T follicular helper cell (primary cell): Measurements from ENCODE around the gene DNER.

ENCODE experiments used
- DNase-seq: peaks from one replicate; pipeline ENCODE4 v3.0.0-alpha.2; 2020; ENCODE audit warnings: low read depth

Gene DNER

DNA sequence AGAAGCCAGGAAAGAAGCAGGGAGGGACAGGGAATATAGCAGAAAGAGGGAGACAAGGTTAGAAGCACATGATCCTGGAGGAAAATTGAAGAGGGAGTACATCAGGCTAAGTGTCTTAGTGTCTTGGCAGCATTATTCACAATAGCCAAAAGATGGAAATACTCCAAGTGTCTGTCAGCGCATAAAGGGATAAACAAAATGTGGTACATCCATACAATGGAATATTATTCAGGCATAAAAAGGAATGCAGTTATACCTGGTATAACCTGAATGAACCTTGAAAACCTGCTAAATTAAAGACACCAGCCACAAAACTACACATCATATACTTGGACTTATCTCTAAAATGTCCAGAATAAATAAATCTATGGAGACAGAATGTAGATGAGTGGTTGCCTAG is 224.2 kb downstream of the DNER start:
- no peak for DNase-seq

DNA sequence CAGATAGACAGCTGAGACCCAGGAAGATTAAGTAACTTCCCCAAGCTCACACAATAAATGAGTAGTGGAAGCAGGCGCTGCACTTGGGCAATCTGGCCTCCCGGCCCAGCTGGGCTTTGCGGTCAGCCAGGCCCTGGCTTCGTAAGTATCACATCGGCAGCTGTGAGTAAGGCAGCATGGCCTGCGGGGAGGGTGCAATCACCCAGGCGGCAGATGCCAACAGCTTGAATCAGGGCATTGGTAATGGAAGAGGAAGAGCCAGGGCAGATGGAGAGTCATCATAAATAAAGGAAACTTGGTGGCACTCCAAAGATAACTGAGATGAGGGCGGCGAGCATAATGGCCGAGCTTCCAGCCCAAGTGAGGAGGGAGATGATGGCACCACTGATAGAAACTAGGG is 225.3 kb downstream of the DNER start:
- no peak for DNase-seq

DNA sequence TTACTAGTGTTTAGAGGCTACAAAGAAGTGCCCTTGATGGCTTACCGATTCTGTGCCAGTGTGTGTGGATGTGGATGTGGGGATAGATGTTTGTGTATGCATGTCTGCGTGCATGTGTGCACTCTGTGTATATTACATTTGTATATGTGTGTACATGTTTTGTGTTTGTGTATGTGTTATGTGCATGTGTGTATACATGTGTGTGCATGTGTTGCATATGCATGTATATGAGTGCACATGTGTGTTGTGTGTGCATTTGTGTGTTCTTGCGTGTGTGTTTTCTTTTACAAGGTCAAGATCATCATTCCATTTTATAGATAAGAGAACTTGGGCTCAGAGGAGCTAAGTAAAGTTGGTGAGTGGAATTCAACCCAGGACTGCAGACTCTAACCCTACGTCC is 226.1 kb downstream of the DNER start:
- DNase-seq: no peak

DNA sequence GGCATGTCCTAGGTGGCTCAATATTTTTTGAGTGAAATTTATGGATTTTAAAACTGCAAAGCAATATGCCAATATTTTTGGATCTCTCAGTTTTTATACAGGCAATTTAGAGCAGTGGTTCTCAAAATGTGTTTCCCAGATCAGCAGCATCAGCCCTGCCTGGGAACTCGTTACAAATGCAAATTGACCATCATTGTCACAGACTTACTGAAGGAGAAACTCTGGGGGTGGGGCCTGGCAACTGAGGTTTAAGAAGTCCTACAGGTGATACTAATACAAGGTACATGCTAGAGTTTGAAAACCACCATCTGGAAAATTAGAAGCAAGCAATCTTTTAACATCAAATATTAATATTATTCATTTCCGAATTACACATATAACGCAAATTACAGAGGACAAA is 227.7 kb downstream of the DNER start:
- DNase-seq: no peak

DNA sequence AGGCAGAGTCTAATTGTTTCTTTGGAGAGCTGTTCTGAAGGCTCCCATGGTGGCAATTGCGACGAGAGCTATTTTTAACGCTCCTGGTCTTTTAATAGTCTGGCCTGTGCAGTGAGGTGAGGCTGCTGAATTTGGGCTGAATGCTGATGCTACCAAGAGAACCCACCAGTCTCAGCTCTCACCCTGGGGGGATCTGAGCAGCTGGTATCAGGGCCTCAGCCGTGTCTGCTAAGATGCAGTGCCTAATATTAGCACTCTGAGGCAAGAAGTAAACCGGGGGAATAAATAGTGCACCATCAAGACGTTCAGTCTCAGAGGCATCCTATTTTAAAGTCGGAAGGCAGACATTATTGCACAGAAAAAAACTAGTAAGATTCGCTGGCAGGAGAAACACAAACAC is 228.5 kb downstream of the DNER start:
- no peak for DNase-seq

DNA sequence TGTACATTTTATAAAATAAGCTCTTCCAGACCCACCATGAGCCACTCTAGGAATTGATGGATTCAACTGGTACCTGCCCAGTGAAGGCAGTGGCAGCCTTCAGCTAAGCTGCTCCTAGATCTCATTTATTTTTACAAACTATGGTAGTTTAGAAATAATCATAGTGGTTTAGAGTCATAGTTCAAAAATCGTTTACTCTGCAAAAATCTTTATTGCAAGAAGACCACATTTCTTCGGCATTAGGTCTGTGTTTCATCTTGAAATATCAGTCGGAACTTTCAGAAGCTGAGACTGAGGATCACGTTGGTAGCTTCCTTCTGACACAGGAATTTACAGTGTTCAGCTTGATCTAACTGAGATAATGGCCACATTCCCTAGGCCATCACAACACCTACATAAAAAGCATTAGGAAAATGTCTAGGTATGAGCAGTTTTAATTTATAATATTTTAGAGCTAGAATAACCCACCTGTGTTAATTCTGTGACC is 237.0 kb downstream of the DNER start:
- DNase-seq: no peak

DNA sequence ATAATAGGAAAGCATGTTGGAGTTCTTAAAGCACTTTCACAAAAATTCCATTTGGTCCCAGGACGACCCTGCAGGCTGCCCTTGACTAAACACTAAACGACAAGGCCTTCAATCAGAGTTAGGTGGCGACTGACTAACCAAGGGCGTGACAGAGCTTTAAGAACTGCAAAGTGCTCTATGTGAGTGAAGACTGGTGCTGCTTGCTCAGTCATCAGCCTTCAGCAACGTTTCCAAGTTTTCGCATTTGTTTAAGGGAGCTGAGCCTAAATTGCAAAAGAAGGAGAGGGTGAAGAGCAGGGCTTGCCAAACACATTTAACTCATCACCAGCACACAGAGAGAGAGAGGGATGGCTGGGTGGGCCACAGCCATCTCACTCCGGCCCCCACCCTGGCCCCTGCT is 238.6 kb downstream of the DNER start:
- DNase-seq: no peak

DNA sequence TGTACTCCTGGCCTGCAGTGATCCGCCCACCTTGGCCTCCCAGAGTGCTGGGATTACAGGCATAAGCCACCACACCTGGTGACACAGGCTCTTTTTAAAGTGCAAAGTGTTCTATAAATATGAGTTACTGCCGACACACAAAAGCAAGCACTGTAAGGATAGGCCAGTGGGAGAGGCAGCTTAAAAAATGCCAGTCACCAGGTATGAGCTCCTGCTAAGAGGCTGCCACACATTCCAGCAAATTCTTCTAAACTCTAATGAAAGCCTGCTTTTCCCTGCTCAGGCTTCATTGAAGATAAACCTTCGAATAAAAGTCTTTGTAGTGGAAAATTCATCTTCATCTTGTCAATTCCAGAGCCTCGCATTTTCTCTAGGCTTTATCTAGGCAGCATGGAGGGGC is 240.2 kb downstream of the DNER start:
- no peak for DNase-seq

DNA sequence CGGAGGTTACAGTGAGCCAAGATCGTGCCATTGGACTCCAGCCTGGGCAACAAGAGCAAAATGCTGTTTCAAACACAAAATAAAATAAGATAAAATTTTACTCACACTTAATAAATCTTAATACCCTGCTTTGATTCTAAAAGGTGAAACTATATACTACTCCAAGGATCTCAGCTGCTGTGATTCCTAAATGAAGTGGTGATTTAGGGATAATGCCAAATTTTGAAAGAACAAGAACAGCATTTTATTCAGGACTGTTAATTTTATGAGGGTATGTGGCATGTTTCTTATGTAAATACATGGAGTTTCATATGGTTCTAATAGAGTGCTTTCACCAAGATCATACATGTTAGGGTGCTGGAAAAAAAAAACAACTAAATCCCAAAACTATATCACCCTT is 243.6 kb downstream of the DNER start:
- DNase-seq: no peak

DNA sequence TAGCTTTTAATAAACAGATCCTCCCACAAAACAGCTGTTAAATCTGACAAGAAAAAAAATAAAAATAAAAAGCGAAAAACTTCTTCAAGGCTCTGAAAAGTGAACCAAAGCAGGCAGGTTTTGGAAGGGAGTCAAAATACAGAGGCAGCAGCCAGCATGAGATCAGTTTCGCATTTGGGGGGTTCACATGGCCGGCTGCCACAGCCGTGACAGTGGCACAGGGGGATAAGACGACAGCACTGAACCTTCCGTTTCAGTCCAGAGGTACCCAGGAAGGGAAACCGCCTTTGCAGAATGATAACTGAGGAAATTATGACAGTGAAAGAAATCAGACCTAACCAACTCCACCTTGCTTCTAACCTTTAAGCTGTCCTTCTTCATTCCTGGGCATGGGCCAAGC is 246.6 kb downstream of the DNER start:
- DNase-seq: no peak

DNA sequence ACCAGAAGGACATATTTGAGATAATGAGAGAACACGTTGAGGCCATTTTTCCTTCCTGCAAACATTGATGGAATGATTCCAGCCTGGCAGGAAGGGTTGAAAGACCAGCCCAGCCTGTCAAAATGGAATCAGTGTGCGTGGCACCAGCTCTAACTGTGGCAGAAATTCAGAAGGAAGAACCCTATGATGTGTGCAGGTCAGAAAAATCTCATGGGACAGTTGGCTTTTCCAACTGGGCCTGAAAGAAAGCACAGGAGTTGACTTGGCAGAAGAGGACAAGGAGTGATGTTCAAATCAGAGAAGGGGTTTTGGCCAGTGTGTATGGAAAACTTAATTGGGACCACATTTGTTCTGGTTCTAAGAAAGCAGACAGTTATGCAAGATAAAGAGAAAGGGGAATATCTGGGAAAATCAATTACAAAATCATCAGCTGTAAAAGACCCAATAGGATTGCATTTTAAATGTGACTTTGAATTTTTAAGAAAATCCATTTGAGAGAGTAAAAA is 250.5 kb downstream of the DNER start:
- DNase-seq: no peak

DNA sequence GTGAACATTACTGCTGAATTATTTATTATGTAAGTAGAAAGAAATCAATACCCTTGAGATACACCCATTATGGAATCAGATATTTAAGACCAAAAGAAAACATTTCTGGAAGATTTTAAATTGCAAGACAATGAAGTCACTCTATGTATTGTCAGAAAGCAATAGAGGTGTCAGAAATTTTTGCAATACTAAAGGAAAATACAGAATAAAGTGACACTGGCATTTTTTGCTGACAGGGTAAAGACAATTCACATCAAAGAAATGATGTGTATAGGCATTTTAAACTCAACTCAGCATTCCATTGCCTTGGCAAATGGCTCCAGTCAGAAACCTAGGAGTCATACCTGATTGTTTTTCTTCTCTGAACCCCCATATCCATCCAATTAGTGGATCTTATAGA is 252.2 kb downstream of the DNER start:
- no peak for DNase-seq

DNA sequence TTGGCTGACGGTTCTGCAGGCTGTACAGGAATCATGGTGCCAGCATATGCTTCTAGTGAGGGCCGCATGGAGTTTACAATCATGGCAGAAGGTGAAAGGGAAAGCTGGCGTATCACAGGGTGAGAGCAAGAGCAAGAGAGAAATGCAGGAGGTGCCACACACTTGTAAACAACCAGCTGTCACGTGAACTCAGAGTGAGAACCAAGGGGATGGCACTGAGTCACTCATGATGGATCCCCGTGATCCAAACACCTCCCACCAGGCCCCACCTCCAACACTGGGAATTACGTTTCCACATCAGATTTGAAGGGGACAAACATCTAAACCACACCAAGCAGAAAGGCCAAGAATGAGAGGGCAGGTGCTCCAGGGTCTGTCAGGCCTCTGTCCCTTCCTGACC is 258.3 kb downstream of the DNER start:
- no peak for DNase-seq

DNA sequence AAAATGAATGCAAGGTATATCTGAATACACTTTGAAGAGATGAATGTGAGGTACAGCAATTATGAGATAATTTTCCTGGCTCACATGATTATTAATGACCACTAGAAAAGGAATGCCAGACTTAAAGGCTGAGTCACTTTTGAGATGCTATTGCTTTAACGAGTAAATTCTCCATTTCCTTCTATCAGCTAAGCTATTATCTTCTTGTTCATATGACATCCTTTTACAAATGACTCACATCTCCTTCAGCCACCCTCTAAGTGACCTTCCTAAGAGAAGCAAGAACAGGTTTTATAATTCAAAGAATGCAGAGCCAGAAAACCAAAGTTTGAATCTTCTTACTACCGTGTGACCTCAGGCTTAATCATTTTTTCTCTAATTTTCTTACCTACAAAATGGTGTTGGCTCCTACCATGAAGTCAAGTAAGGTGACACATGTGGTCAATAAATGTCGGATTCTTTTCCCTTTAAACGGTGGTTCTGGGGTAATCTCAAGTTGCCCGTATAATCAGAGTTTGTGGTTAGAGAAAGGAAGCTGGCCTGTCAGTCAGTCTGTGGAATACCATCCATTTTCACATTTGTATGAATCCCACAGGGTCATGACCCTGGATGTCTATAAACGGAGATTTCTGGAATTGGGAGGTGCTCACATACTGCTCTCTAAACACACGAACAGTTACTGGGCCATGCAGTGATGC is 259.3 kb downstream of the DNER start:
- no peak for DNase-seq

DNA sequence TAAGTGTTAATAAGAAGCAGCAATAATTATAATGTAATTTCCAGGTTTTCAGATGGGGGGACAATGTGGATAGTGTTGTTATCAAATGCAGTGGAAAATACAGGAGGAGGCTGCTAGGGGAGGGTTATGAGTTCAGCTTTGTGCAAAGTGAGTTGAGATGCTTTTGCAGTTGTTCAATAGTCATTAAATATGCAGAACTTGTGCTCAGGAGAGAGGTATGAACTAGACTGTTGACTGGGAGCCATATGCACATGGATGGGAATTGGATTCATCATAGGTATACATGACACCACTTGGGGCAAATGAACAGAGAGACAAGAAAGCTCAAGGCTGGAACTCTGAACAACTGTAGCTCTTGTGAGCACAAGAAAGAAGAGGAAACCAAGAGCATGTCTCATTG is 261.1 kb downstream of the DNER start:
- DNase-seq: no peak

DNA sequence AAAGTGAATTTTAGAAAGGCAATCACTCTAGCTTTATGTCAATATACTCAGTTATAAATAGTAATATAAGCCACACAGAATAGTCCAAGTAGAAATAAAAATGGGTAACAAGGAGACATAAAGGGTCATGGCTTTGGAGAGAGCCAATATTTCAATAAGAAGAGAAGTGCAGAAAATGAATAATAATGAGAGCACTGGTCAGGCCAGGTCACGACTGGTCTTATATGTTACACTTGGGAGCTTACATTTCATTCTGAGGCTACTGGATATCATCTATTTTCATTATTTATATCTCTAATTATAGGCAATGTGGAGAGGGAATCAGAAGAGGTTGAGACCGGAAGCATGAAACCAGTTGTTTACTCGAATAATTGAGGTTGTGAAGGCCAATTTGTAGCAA is 262.5 kb downstream of the DNER start:
- no peak for DNase-seq

DNA sequence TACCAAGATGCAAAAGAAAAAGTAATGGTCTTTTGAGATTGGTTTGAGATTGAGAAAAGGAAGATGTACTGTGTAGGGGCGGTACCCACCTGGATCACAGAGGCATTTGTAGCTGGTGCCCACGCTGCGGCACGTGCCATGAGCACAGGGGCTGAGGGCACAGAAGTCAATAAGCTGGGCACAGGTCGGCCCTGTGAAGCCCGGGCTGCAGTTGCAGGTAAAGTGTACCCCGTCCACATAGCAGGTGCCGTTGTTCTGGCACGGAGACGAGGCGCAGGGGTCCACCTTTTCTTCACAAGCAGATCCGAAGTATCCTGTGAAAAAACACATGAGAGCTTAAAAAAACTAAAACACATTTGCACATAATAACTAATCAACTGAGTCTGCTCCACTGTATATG is 267.1 kb downstream of the DNER start:
- no peak for DNase-seq

DNA sequence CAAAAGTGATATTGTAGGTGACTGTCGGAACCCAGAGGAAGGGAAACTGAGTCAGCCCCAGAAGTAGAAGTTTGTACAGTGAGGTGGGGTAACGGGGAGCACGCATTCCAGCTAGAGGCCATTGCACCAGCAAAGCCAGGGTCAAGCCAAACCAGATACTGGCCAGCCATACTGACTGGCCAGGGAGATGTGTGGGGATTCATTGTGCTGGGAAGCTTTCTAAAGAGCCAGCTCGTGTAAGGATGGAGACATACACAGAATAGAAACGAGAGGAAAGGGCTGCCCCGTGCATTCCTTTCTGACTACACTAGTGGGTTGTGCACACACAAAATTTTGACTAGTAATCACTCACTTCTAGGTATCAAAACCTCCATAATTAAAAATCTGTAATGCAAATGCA is 268.0 kb downstream of the DNER start:
- no peak for DNase-seq

DNA sequence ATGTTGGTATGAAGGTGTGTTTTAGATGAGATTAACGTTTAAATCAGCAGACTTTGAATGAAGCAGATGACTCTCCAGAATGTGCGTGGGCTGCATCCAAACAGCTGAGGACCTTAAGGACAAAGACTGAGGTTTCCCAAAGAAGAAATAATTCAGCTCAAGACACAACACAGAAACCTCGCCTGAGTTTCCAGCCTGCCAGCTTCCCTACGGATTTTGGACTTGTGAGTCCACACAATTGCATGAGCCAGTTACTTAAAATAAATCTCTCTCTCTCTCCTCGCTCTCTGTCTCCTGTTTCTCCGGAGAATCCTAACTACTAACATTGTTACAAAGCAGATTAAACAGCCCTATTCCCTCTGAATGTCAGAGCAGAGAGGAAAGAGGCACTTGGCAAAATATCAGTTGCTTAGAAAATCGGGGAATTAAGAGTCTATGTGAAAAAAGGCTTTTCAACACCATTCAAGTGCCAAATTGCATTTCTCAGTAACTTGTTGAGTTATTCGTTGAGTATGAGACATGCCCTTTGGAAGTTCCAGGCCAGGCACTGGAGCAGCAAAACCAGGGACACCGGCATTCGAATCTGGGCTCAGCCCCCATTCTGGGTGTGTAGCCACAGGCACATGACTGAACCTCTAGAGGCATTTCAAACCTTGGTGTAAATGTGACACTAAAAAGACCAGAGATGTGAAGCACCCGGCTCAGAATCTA is 268.7 kb downstream of the DNER start:
- no peak for DNase-seq

DNA sequence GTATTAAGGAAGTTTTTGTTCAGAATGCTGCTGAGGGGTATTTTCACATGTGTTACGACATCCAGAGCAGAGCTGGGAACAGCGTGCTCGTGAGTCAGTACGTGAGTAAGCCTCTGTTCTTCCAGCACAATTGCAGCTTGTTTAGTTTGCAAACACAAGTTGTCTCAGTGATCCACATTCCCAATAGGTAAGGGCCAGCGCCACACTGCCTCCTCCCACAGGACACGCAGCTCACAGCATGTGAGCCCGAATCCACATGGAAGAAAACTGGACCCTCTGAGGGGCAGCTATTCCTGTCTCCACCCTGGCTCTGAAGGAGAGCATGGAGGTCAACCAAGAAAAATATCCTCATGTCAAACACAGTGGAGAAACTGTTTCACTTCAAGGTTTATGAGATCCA is 269.3 kb downstream of the DNER start:
- DNase-seq: no peak

DNA sequence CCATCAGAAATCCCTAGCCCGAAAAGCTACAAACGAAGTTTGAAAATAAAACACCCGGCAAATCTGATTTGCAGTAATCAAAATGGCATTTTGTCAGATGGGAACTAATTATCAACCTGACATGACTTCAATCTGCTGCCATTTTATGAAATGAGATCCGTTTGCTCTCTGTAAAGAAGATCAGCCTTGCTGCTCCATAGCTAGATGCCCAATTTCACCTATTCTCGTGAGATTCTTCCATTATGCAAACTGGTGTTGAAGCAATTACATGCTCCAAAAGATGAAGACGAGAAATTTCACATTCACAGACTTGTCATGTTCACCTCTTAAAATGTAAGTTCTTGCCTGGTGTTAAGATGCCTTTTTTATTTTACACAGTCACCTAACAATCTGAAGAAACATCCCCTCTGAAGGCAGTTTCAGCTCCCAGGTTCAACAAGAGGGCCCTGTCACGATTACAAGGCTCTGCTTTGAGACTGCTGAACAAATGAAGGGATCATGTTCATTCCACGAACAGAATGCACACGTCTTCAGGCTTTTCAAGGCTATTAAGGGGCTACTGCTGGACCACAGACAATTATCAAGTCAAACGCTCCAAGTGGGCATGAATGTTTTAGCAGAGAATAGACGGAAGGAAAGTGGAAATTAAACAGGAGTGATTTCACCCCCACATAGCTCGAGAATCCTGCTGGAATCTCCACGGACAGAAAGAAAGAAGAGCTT is 270.6 kb downstream of the DNER start:
- no peak for DNase-seq

DNA sequence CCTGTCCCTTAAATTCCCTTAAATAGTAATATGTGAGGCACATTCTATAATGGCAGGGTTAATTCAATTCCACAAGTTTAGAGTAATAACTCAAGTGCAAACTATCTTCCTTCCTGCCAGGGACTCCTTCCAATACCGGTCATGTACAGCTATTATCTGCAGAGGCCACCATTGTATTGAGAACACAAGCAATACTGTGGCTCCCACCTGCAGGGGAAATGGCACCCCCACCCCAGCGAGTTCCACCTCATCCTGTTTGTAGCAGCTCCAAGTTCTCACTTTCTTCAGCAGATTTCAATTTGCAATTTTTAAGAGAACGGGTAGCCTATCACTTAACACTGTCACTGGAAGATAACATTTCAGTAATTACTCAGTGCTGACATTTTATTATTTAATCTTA is 271.2 kb downstream of the DNER start:
- DNase-seq: no peak
